ENCODE results near the gene QTRT2. TPM values are rescaled to one million over a fixed set of nuclear protein-coding genes. Genes with fewer than 3 reads are reported as not detected.

Gene QTRT2
- total RNA-seq, 1 experiment from 2014 or later, result 39.2 TPM

DNA sequence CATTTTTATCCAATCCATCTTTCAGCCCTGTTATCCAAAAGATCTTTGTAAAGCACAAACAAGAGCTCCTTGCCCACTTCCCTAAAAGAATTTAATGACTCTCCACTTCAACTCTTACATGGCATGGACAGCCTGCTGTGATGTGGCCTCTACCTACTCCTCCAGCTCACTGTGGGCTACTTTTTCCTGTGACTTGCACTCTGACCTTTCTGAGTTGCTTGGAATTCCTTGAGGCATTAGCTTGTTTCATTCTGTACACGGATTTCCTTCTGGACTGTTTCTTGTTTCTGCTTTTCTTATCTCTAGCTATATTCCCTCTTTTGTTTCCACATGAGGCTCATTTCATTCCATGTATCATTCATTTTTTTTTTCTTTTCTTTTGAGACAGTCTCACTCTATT, 15.2 kb downstream of the QTRT2 start:
- no TSS peak for BruUV-seq (replicated peaks)
- intact Hi-C loops (cut with micrococcal nuclease), result no loop called here
- H3K27ac Mint-ChIP-seq (ENCODE audit: low read depth, unreplicated experiment), result no peak overlapping the region
- no peak overlapping the region for H3K4me3 Mint-ChIP-seq (ENCODE audit: unreplicated experiment)
- CTCF ChIA-PET, result interaction anchor here (0.6 kb wide), 1 partner anchor 76 kb away, joined by 4 read pairs; no protein-coding TSS in a partner anchor
- no peaks in the 10 kb centered on the region for H3K9me3 Mint-ChIP-seq (ENCODE audit: unreplicated experiment)
- peaks cover 83% of the 10 kb centered on the region for H3K36me3 Mint-ChIP-seq (ENCODE audit: insufficient read depth, unreplicated experiment)
- no peaks in the 10 kb centered on the region for H3K27me3 Mint-ChIP-seq (ENCODE audit: insufficient read depth, unreplicated experiment)
- POLR2A ChIA-PET, result interaction anchor here (0.7 to 0.8 kb wide), 2 partner anchors 9 to 15 kb away, joined by 3 to 6 read pairs; partner anchors contain the start of gene QTRT2
- no peaks in the 10 kb centered on the region for H3K4me1 Mint-ChIP-seq (ENCODE audit: insufficient read depth, unreplicated experiment)
- TF ChIP-seq CTCF (IDR thresholded peaks at IDR 0.05; ENCODE audit: unreplicated experiment), result no peak
- DNase-seq (ENCODE audit: unreplicated experiment), result no peak

DNA sequence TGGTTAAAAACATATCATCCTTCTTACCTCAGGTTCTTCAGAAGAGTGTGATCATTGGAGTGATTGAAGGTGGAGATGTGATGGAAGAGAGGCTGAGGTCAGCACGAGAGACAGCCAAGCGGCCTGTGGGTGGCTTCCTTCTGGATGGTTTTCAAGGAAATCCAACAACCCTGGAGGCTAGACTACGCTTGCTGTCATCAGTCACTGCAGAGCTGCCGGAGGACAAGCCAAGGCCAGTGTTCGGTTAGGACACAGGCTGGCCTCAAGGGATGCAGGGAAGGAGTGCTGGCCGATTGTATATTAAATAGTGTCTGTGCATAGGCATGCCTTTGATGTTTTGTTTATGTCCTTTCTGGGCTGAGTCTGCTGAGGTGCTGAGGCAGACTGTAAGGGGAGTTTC, 20.2 kb downstream of the QTRT2 start:
- Mint-ChIP-seq H3K27ac (ENCODE audit: low read depth, unreplicated experiment) (peak overlapping the region; percentile 6), H3K4me3 (ENCODE audit: unreplicated experiment) (no peak overlapping the region), H3K36me3 (ENCODE audit: insufficient read depth, unreplicated experiment) (peaks cover 90% of the 10 kb centered on the region), H3K4me1 (ENCODE audit: insufficient read depth, unreplicated experiment) (no peaks in the 10 kb centered on the region), H3K9me3 (ENCODE audit: unreplicated experiment) (no peaks in the 10 kb centered on the region), H3K27me3 (ENCODE audit: insufficient read depth, unreplicated experiment) (no peaks in the 10 kb centered on the region)
- no TSS peak for BruUV-seq (replicated peaks)
- intact Hi-C loops (cut with micrococcal nuclease), result no loop called here
- ChIA-PET CTCF (no interaction called here), POLR2A (no interaction called here)
- TF ChIP-seq CTCF (IDR thresholded peaks at IDR 0.05; ENCODE audit: unreplicated experiment), result no peak
- no peak for DNase-seq (ENCODE audit: unreplicated experiment)

GRCh38 chr3:114078126-114078525, 21.6 kb downstream of the QTRT2 start:
- H3K27me3 Mint-ChIP-seq (ENCODE audit: insufficient read depth, unreplicated experiment), result no peaks in the 10 kb centered on the region
- intact Hi-C loops (cut with micrococcal nuclease), result no loop called here

GRCh38 chr3:114079761-114080160, 23.2 kb downstream of the QTRT2 start:
- no TSS peak for BruUV-seq (replicated peaks)
- intact Hi-C loops (cut with micrococcal nuclease), result no loop called here
- Mint-ChIP-seq H3K4me3 (ENCODE audit: unreplicated experiment) (no peak overlapping the region), H3K4me1 (ENCODE audit: insufficient read depth, unreplicated experiment) (no peaks in the 10 kb centered on the region), H3K27me3 (ENCODE audit: insufficient read depth, unreplicated experiment) (no peaks in the 10 kb centered on the region), H3K36me3 (ENCODE audit: insufficient read depth, unreplicated experiment) (peaks cover 88% of the 10 kb centered on the region), H3K9me3 (ENCODE audit: unreplicated experiment) (no peaks in the 10 kb centered on the region), H3K27ac (ENCODE audit: low read depth, unreplicated experiment) (no peak overlapping the region)
- DNase-seq (ENCODE audit: unreplicated experiment), result no peak
- ChIA-PET CTCF (no interaction called here), POLR2A (no interaction called here)
- TF ChIP-seq CTCF (IDR thresholded peaks at IDR 0.05; ENCODE audit: unreplicated experiment), result no peak

More at GRCh38 chr3:114078126-114078525, 21.6 kb downstream of the QTRT2 start:
- DNase-seq (ENCODE audit: unreplicated experiment), result no peak
- Mint-ChIP-seq H3K36me3 (ENCODE audit: insufficient read depth, unreplicated experiment) (peaks cover 94% of the 10 kb centered on the region), H3K4me1 (ENCODE audit: insufficient read depth, unreplicated experiment) (no peaks in the 10 kb centered on the region), H3K27ac (ENCODE audit: low read depth, unreplicated experiment) (no peak overlapping the region), H3K4me3 (ENCODE audit: unreplicated experiment) (no peak overlapping the region), H3K9me3 (ENCODE audit: unreplicated experiment) (no peaks in the 10 kb centered on the region)
- ChIA-PET CTCF (interaction anchor here (0.6 kb wide), 2 partner anchors 11 to 50 kb away, joined by 3 read pairs; no protein-coding TSS in a partner anchor), POLR2A (no interaction called here)
- BruUV-seq (replicated peaks), result no TSS peak
- TF ChIP-seq CTCF (IDR thresholded peaks at IDR 0.05; ENCODE audit: unreplicated experiment), result no peak
